GM18499 (cell line): ENCODE results near the gene MAP3K8.
"Not testable (repeated sequence)": the region's sequence is repeated elsewhere in the genome, so short reads cannot be mapped to it uniquely, and the experiment has no call there.

ENCODE experiments used
- ATAC-seq: cut with Tn5 transposase; IDR thresholded peaks from one replicate; pipeline ENCODE4 v1.9.1; 2021; ENCODE audit warnings: moderate number of reproducible peaks; ENCODE audit not compliant: insufficient read depth, unreplicated experiment

MAP3K8 gene

DNA sequence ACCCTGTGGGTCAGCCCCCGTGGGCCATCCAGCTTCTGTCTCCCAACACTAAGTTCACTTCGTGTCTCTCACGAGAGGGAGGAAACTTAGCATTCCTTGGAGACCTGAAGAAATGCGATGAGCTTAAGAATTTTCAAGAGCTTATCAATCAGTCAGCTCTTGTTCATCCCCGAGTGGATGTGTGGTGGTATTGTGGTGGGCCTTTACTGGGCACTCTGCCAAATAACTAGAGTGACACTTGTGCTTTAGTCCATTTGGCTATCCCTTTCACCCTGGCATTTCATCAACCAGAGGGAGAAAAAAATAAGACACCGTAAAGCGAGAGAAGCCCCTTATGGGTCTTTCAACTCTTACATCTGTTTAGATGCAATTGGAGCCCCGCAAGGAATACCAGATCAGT, 45.5 kb downstream of the MAP3K8 start:
- ATAC-seq = not testable (repeated sequence)

DNA sequence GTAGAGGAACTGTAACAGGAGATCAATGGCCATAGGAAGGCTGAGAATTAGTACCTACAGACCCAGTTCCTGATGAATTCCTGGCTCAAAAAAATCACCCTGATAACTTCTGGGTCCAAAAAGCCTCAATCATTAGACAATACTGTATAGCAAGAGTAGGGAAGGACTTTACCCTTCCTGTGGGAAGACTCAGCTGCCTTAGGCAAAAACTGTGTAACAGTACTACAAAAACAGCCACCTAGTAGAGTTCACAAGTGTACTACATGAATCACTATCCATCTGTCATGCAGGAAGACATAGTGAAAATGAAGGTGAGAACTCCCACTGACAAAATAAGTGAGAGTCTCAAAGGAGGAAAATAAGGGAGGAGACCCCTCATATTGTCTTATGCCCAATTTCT, 47.6 kb downstream of the MAP3K8 start:
- ATAC-seq = no peak

DNA sequence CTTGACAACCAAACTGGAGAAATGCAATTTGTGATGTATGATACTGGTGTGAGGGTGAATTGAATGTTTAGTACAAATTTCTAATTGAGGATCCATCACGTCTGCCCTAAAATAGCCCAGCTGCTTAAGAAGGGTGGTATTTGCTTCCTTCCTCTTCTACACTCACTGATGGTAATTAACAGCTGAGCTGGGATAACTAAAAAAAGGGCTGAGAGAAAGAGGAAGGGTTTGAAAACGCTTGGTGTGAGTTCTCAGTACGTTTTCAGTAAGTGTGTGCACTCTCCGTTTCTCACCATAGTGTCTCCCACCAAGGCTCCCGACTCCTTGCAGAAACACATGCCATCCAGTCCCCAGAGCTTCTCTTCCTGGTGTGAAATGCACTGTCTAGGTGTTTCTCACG, 54.3 kb downstream of the MAP3K8 start:
- no peak for ATAC-seq

DNA sequence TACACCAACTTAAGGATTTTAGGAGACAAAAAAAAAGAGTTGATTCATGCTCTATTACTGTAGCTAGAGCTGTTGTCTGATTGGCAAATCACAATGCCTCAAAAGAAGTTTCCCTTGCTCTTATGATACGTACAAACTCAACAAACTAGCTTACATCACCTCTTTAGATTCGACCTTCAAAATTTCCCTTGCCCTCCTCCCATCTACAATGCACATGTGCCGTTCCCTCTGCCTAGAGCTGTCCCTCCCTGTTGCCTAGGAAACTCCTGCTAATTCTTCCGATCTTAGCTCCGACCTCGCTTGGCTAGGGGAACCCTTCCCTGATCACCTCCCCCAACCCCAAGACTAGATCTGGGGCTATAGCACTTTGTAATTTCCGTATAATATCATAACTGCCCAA, 55.4 kb downstream of the MAP3K8 start:
- ATAC-seq = no peak

DNA sequence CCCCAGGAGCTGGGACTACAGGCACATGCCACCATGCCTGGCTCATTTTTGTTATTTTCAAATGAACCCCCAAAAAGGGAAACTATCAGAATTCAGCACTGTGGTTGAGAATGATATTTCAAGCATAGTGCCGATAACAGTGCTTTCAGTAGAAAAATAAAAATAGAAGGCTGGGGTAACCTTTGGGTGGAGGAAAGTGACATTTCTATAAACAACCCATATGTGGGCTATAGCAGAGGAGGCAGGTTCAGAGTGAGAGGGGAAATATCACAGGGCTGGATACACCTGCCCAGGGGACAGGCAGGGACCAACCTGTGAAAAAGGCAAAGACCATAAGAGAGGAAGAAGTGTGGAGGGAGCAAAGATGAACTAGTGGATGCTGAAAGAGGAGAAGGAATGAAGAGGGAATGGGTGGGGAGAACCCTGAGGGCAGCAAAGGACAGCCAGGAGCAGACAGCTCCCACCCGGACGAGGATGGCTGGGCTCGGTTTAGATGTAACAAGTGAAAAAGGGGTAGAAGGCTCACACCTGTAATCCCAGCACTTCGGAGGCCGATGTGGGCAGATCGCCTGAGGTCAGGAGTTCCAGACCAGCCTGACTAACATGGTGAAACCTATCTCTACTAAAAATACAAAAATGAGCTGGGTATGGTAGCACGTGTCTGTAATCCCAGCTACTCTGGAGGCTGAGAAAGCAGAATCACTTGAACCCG, 56.5 kb downstream of the MAP3K8 start:
- ATAC-seq = no peak

DNA sequence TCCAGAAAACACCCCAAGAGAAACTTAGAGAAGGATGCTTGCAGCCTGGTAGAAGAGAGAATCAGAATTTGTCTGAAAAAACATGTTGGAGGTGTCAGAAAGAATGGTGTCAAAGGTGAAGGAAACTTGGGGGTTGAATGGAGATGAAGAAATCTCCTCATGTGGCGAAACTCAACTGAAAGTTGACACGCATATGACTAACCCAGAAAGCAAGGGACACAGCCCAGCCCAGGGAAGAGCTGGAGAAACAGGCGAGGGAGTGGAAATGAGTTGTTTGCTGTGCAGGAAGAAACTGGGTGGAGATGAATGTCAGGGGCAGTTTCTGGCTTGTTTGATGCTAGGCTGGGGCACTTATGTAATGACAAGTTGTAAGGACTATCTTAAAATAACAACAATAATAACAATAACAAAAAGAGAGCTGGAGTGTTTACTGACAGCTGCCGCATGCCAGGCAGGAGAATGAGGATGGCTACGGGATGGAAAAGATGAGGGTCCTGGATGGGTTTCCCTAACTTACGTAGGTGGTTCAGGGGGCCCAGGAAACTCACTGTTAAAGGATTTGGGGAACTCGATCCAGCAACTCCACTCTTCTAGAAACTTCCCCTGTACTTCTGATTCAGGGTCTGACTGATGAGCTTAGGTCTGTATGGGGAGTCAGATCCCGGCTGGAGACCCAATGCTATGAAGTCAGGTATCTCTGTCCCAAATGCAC, 57.4 kb downstream of the MAP3K8 start:
- ATAC-seq = no peak

DNA sequence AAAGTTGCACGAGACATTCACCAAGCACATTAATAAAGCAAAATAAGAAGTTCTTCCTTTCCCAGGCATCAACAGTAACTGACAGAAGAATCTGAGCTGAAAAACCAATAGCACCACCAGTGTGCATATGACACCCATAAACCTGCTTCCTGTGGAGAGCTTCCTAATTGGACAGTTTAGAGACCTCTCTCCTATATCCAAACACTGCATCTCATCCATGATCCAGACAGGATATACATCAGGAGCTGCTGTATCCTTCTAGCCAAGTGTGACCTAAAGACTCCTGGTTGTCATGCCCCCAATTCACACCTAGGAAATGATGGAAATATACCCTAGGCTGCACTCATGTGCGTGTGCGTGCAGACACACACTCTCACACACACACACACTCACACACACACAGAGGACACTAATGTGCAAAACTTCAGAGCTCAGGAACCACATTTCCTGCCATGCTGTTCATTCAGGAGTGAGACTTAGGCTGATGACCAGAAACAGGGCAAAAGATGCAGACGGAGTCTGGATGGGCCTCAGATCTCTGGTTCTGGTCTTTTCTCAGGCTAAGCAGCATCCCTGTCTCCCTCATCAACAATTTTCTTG, 58.0 kb downstream of the MAP3K8 start:
- ATAC-seq = no peak

DNA sequence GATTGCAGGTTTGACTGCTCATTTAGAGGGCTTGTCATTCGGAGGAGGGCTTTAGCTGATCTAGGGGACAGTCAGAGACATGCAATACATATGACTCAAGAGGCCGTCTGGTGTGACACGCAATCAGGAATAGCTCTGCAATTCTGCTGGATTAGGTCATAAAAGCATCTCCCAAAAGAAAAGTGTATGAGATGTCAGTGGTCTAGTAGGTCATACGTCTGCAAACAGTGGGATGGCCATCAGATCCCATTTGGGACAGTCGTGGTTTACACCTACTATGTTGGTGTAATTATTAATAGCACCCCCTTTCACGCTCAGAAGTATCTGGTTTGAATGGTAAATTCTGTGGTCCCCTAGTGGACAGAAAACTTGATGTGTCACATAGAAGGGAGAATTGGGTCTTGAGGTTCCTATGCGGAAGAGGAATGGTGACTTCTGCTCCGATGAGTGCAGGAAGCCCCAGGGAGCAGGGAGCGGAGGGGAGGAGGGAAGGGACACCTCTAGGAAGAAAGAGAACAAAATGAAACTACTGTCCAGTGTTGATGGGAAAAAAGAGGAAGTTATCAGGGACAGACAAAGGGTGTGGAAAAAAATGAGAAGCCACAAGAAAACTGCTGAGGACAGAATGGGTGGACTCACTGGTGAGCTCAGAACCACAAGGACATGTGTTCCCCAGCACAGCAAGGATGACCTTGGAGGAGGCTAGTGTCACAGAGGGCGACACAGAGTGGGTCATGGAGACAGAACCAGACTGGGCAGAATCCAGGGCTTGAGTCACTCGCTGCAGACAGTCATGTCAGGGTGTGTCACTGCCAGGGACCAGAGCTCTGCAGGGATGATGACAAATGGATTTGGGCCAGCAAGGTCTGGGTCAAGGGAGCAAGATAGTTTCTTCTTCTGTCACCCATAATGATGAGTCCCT, 59.9 kb downstream of the MAP3K8 start:
- no peak for ATAC-seq

DNA sequence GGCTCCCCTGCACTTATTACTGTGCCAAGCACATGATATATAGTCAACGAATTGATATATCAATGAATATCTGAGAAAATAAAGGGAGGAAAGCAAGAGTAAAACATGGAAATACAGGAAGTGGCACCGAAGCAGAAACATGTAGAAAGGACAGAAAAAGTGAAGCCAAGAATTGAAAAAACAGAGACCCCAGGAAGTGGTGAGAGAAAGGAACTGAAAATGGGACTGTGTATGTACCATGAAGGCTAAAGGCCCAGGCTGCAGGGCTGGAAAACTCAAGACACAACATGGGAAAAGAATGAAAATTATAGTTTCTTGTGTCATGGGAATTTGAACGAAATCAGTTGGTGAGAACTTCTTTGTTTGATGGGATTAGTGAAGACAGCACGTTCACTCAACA, 60.6 kb downstream of the MAP3K8 start:
- no peak for ATAC-seq

DNA sequence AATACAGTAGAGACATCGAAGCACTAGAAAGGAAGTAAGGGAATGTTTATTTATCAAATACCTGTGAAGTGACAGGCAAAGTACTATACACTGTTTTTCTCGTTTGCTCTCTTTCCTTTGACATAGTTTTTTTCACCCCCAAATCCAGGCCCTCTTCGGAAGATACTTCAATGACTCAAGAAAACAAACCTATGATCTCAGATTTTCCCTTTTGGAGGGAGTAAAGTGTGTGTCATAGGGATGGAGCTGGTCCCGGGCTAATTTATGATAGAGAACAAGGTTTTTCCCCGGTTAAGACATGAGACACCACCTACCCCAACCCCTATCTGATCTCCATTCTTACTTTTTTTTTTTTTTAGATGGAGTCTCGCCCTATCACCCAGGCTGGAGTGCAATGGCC, 61.7 kb downstream of the MAP3K8 start:
- no peak for ATAC-seq

DNA sequence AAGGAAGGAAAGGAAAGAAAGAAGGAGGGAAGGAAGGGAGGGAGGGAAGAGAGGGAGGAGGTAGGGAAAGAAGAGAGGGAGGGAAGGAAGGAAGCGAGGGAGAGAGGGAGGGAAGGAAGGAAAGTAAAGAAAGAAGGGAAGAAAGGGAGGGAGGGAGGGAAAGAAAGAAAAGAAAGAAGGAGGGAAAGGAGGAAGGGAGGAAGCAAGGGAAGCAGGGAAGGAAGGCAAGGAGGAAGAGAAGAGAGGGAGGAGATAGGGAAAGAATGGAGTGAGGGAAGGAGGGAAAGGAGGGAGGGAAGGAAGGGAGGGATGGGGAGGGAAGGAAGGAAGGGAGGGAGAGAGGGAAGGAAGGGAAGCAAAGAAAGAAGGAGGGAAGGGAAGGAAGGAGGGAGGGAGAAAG, 65.8 kb downstream of the MAP3K8 start:
- no peak for ATAC-seq

DNA sequence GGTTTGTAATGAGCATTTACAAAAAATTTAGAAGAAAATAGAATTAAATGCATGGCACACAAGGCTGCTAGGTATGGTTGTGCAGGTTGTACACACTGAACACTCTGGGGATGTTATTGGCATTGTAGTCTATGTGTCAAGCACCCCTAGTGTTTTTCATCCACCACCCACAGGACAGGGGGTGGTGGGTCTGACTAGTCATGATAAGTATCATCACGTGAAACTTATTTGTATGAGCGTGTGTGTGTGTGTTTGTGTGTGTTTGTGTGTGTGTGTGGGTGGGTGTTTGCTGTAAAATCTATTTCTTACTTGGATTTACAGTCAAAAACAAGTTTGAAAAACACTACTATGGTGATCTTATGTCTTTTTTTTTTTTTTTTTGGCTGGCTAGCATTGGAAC, 66.5 kb downstream of the MAP3K8 start:
- no peak for ATAC-seq

DNA sequence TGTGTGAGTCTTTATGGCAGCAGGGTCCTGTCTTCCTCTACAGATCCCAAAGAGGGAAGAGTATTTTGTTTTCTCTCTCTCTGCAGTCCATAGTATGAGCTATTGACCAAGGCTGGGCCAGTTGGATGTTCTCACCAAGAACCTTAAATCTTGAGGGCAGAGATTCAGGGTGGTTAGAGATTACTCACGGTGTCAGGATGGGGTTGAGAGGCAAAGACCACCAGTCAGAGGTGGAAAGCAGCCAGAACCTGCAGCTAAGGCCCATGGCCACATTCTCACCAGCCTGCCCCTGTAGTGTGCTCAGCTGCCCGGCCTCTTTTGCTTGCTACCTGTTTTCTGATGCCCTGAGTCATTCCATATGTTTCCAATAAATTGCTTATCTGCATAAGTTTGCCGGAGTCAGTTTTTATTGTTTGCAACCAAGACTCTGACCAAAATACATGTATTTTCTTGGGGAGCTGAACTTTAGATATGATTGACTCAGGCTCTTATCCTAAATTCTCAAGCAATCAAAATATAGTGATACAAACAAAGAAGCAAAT, 67.0 kb downstream of the MAP3K8 start:
- ATAC-seq = no peak

DNA sequence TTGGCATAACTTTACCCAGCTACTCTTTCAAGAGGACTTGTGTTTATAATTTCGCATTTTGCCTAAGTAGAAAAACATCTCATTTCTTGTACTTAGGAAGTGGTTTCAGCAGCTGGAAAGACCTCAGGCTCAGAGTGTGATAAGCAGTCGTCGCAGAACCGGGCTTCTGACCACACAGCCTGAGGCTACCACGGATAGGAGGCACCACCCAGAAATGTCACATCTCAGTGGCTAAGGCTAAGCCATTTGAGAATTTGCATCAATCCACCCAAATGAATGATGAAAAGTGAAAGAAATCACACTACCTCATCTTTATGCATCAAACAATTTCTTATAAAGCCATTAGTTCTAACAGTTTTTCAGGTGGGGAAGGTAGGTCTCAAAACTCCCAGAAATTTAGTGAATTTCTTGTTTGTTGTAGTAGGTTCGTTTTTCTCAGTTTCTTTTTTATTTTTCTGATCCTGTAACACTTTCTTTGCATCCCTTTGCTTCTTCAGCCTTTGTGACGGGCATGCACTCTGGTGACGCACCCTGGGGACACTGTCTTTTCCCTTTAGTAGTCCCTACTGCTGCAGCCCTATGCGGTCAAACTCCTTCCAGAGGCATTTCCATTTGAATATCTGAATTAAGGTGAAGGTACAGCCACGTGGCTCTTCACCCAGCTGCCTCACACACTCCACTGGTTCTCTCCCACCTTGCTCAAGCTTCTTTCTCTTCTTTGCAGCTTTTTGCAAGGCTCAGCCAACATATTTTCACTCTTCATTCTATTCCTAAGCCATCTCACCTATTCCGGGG, 68.5 kb downstream of the MAP3K8 start:
- ATAC-seq = peak; percentile 67

DNA sequence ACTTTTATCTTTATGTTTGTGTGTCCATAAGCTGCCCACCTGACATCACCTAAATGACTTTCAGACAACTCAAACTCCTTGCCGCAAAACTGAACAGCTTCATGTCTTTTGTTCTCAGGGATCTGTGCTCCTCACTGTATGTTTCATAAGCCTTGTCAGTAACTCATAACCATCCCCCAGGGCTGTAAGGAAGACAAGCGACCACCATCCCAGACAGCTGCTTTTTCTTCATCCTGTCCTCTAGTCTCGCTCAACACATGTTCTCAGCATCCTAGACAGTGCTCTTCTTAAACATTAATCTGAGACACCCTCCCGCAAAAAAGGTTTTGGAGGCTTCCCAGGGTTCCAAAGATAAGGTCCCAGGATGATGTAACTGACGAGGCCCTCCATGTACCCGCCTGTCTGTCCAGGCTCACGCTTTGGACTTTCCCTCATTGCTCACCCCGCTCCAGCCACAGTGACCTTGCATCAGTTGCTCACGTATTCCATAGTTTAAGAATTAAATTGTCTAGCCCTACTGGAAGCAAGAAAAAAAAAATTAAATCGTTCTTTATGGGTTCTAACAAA, 69.8 kb downstream of the MAP3K8 start:
- no peak for ATAC-seq

DNA sequence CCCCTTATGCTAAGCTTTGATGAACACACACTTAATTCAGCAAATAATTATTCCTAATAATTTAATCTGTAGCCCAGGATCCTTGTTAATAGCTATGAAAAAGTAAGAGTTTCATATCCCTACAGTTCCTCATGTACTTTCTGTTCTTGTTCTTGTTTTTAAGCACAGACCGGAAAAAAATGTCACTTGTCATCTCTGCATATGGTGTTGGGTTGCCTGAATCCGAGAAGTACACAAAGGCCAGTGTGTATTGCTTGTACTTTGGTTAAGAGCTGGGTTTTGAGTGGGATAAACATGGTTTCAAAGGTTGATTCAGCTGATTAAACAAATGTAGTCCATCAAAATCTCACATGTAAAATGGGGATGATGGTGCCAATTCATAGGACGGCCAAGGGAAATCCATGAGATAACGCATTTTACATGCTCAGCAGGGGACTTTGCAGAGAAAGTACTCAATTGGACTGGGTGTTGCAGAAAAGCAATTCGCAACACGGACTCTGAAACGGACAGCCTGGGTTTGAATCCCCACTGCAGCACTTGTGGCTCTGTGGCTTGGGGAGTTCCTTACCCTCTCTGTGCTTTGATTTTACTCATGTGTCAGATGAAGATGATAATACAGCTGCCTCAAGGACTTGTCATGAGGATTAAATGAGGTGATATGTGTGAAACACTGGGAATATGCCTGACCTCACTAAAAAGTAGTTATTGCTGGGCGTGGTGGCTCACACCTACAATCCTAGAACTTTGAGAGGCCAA, 71.7 kb downstream of the MAP3K8 start:
- no peak for ATAC-seq

DNA sequence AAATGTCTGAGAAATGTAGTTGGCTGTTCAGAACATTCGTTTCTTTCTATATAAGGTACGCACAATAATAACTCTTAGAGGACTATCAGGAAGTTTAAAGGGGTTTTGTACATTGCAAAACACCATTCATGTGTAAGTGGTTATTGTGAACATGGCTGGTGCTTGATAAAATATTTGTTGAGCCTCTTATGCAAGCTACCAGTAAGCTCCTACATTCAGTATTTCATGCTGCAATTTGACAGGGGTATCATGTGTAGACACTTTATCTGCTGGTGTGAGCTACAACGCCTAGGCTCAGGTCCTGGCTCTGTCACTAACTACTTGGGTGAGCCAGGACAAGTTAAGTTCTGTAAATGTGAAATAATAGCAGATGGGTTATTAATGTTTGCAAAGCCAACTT, 75.5 kb downstream of the MAP3K8 start:
- no peak for ATAC-seq

DNA sequence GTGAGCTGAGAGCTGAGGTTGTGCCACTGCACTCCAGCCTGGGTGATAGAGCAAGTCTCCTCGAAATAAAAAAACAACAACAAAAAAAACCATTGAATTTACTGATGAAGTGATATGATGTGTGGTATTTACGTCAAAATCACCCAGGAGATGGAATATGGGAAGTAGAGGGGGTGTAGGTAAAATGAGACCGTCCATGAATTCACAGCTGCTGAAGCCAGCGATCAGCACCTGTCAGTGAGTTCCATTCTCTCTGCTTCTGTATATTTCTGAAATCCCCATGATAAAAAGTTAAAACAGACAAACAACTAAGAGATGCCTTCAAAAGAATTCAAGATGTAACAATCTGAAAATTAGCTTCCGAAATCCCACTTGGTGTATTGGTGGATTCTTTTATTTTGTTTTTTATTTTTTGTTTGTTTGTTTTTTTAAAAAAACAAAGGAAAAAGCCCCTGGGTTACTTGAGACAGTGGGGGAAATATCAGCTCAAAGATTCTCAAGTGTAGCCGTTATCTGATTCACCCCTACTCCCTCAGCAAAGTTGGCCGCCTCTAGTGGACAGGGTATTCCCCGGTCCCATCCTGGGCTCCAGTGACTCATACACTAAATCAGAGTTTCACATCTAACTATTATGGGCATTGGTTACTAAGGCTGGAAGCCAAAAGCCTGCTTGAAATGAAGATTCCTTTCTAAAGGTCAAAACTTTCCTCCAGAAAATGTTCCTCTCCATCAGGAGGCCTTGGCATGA, 76.4 kb downstream of the MAP3K8 start:
- ATAC-seq = peak; percentile 81
